MM.1S (cell line): ENCODE measurements around the gene KRR1.

Source experiments
- DNase-seq: peaks from one replicate; pipeline ENCODE4 v3.0.0-alpha.2; 2015
- H2AFZ ChIP-seq: fragments of 300-600 bp; sonication (generic); 2 replicates; pipeline ENCODE4 v1.6.0; 2016; ENCODE audit warnings: antibody characterized with exemption, low read length
- H3F3A ChIP-seq: fragments of 300-600 bp; sonication (generic); 2 replicates; pipeline ENCODE4 v1.6.1; 2016; ENCODE audit warnings: mild to moderate bottlenecking, antibody characterized with exemption, low read length, moderate library complexity, mixed read lengths; ENCODE audit not compliant: insufficient read depth
- H3K27ac ChIP-seq: fragments of 300-600 bp; sonication (generic); 2 replicates; pipeline ENCODE4 v1.5.1; 2016; ENCODE audit warnings: mild to moderate bottlenecking, low read length
- H3K27me3 ChIP-seq: fragments of 300-600 bp; sonication (generic); replicated peaks from 2 replicates; pipeline ENCODE4 v1.6.0; 2016; ENCODE audit warnings: low read length; ENCODE audit not compliant: insufficient read depth
- H3K36me3 ChIP-seq: fragments of 300-600 bp; sonication (generic); replicated peaks from 2 replicates; pipeline ENCODE4 v1.6.1; 2016; ENCODE audit warnings: mild to moderate bottlenecking, low read length, mixed read lengths; ENCODE audit not compliant: insufficient read depth
- H3K4me1 ChIP-seq: fragments of 300-600 bp; sonication (generic); 2 replicates; pipeline ENCODE4 v1.6.1; 2016; ENCODE audit warnings: low read length, mixed read lengths
- H3K4me2 ChIP-seq: fragments of 300-600 bp; sonication (generic); 2 replicates; pipeline ENCODE4 v1.6.0; 2016; ENCODE audit warnings: low read depth, low read length
- H3K4me3 ChIP-seq: fragments of 300-600 bp; sonication (generic); 2 replicates; pipeline ENCODE4 v1.5.1; 2016; ENCODE audit warnings: low read length, mixed read lengths
- H3K79me2 ChIP-seq: fragments of 300-600 bp; sonication (generic); 2 replicates; pipeline ENCODE4 v1.6.1; 2016; ENCODE audit warnings: mixed run types, low read length, mixed read lengths
- H3K9ac ChIP-seq: fragments of 300-600 bp; sonication (generic); 2 replicates; pipeline ENCODE4 v1.6.1; 2016; ENCODE audit warnings: low read length, mixed read lengths
- H3K9me2 ChIP-seq: fragments of 300-600 bp; sonication (generic); replicated peaks from 2 replicates; pipeline ENCODE4 v1.6.1; 2016; ENCODE audit warnings: mild to moderate bottlenecking, low read length, mixed read lengths; ENCODE audit not compliant: insufficient read depth
- H3K9me3 ChIP-seq: fragments of 300-600 bp; sonication (generic); replicated peaks from 2 replicates; pipeline ENCODE4 v1.6.1; 2016; ENCODE audit warnings: mild to moderate bottlenecking, low read length, mixed read lengths; ENCODE audit not compliant: insufficient read depth
- H4K20me1 ChIP-seq: fragments of 300-600 bp; sonication (generic); 2 replicates; pipeline ENCODE4 v1.6.1; 2016; ENCODE audit warnings: mild to moderate bottlenecking, low read length, moderate library complexity, mixed read lengths; ENCODE audit not compliant: insufficient read depth
- CTCF ChIP-seq: fragments of 300-600 bp; sonication (generic); IDR thresholded peaks from 2 replicates; pipeline ENCODE4 v1.5.1; 2016; ENCODE audit warnings: antibody characterized with exemption, low read length, mixed read lengths
- EZH2 ChIP-seq: fragments of 300-600 bp; sonication (generic); optimal IDR thresholded peaks from 2 replicates; pipeline ENCODE3; 2017; ENCODE audit warnings: low read depth, mild to moderate bottlenecking, antibody characterized with exemption, low read length, mixed read lengths
- EZH2phosphoT487 ChIP-seq: fragments of 300-600 bp; sonication (generic); IDR thresholded peaks from 2 replicates; pipeline ENCODE4 v1.6.1; 2018; ENCODE audit warnings: antibody characterized with exemption, low read length

The KRR1 gene

GRCh38 chr12:75455839-75456238, 55.6 kb downstream of the KRR1 start:
- H3K27ac ChIP-seq: no peak overlapping the region

DNA sequence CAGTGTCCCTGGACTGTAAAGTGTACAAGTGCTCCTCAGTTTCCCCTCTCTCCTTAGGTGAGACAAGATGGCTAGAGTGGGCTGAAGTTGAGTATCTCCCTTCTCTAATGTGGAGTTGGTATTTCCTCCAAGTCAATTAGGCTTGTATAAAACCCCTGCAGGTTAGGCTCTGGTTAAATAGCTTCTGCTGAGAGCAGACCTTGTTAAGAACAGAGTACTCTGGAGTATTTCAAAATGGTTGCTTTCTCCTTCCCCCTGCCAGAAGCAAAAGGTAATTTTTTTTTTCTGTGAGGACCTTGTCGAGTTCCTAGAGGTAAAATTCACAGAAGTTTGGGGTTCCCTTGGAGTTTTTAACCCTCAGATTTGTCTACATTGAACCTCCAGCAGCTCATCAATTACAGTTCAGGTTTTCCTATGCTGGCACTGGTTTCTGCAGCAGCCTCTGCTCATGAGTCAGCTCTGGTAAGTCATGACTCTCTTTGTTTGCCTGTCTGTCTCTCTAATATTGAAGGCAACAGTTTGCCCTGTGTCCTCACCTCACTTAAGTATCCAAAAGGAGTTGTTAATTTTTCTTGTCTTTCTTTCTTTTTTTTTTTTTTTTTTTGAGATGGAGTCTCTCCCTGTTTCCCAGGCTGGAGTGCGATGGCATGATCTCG, 58.6 kb downstream of the KRR1 start:
- Histone ChIP-seq H3F3A (no peaks in the 10 kb centered on the region), H4K20me1 (no peaks in the 10 kb centered on the region), H3K4me3 (no peak overlapping the region), H3K36me3 (no peaks in the 10 kb centered on the region), H3K9me2 (no peaks in the 10 kb centered on the region), H3K9ac (no peak overlapping the region), H3K79me2 (no peaks in the 10 kb centered on the region), H3K27ac (no peak overlapping the region), H3K9me3 (no peaks in the 10 kb centered on the region), H3K4me1 (peaks cover 16% of the 10 kb centered on the region), H2AFZ (no peak overlapping the region), H3K4me2 (no peak overlapping the region), H3K27me3 (no peaks in the 10 kb centered on the region)
- TF ChIP-seq CTCF (no peak), EZH2 (no peak), EZH2phosphoT487 (no peak)
- DNase-seq: no peak

More at GRCh38 chr12:75455839-75456238, 55.6 kb downstream of the KRR1 start:
- Histone ChIP-seq H3K9me3 (no peaks in the 10 kb centered on the region), H3K4me2 (no peak overlapping the region), H4K20me1 (no peaks in the 10 kb centered on the region), H3K4me3 (no peak overlapping the region), H2AFZ (no peak overlapping the region), H3K36me3 (no peaks in the 10 kb centered on the region), H3K4me1 (peaks cover 16% of the 10 kb centered on the region), H3K9me2 (no peaks in the 10 kb centered on the region), H3K9ac (no peak overlapping the region), H3F3A (no peaks in the 10 kb centered on the region), H3K27me3 (no peaks in the 10 kb centered on the region), H3K79me2 (no peaks in the 10 kb centered on the region)
- TF ChIP-seq CTCF (no peak), EZH2phosphoT487 (no peak)
- DNase-seq: peak; percentile 18

GRCh38 chr12:75447691-75448393, 63.6 kb downstream of the KRR1 start:
- H3K4me3 ChIP-seq: no peak overlapping the region
- H4K20me1 ChIP-seq: no peaks in the 10 kb centered on the region
- no peaks in the 10 kb centered on the region for H3K9me3 ChIP-seq
- no peaks in the 10 kb centered on the region for H3K36me3 ChIP-seq
- no peak overlapping the region for H3K9ac ChIP-seq
- H3F3A ChIP-seq: no peaks in the 10 kb centered on the region
- H2AFZ ChIP-seq: no peak overlapping the region
- no peak overlapping the region for H3K27ac ChIP-seq
- H3K79me2 ChIP-seq: no peaks in the 10 kb centered on the region
- no peaks in the 10 kb centered on the region for H3K27me3 ChIP-seq
- no peak overlapping the region for H3K4me2 ChIP-seq
- DNase-seq: no peak
- no peaks in the 10 kb centered on the region for H3K9me2 ChIP-seq
- TF ChIP-seq CTCF: no peak
- TF ChIP-seq EZH2: no peak
- no peak for TF ChIP-seq EZH2phosphoT487
- H3K4me1 ChIP-seq: no peaks in the 10 kb centered on the region
